HG03520 (cell line): Measurements from ENCODE around the gene RTP1.
"Not testable (repeated sequence)": the region's sequence is repeated elsewhere in the genome, so short reads cannot be mapped to it uniquely, and the experiment has no call there.

Source experiments
- ATAC-seq: cut with Tn5 transposase; IDR thresholded peaks from one replicate; pipeline ENCODE4 v1.9.1; 2021; ENCODE audit warnings: mild to moderate bottlenecking, moderate library complexity; ENCODE audit not compliant: unreplicated experiment

Gene RTP1, protein sequence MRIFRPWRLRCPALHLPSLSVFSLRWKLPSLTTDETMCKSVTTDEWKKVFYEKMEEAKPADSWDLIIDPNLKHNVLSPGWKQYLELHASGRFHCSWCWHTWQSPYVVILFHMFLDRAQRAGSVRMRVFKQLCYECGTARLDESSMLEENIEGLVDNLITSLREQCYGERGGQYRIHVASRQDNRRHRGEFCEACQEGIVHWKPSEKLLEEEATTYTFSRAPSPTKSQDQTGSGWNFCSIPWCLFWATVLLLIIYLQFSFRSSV

DNA sequence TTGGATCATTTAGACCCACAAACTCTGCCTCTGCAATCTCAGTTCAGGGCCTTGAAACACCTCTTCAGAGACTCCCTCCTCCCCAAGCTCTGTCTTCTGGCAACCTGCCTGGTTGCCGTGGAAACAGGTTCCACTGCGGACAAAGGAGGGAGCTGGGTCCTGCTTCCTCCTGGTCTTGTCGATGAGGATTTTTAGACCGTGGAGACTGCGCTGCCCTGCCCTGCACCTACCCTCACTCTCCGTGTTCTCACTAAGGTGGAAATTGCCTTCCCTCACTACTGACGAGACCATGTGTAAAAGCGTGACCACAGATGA is at the start of gene RTP1:
Gene RTP1, plus strand, starts transcription at position 152 of the 315 bp plus-strand sequence. Its CDS starts 30 bp downstream, at position 182.
- no peak for ATAC-seq

GRCh38 chr3:187150186-187150585 is 47.1 kb upstream of the RTP1 start:
- no peak for ATAC-seq

DNA sequence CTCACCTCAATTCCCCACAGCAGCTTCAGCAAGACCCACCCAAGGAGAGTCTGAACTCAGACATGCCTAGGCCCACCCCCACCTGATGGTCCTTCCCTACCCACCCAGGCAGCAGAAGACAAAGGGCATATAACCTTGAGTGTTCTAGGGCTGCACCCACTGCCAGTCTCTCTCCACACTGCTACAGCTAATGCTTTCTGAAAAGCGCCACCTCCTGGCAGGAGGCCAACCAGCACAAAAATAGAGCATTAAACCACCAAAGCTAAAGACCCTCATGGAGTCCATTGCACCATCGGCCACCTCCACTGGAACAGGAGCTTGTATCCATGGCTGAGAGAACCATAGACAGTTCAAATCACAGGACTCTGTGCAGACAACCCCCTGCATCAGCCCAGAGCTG is 46.7 kb upstream of the RTP1 start:
- ATAC-seq: no peak

- no peak for ATAC-seq
These were observed 35.7 kb upstream of the RTP1 start for GRCh38 chr3:187161556-187161955.

- no peak for ATAC-seq
These were observed 34.9 kb upstream of the RTP1 start for GRCh38 chr3:187162265-187162953.

GRCh38 chr3:187165144-187165543 is 32.1 kb upstream of the RTP1 start:
- no peak for ATAC-seq

DNA sequence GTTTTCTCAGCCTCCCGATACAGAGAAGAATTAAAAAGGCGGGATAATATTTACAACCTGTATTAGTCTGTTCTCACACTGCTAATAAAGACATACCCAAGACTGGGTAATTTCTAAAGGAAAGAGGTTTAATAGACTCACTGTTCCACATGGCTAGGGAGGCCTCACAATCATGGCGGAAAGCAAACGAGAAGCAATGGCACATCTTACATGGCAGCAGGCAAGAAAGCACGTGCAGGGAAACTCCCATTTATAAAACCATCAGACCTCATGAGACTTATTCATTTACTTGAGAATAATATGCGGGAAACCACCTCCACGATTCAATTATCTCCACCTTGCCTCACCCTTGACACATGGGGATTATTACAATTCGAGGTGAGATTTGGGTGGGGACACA is 30.5 kb upstream of the RTP1 start:
- ATAC-seq: no peak

DNA sequence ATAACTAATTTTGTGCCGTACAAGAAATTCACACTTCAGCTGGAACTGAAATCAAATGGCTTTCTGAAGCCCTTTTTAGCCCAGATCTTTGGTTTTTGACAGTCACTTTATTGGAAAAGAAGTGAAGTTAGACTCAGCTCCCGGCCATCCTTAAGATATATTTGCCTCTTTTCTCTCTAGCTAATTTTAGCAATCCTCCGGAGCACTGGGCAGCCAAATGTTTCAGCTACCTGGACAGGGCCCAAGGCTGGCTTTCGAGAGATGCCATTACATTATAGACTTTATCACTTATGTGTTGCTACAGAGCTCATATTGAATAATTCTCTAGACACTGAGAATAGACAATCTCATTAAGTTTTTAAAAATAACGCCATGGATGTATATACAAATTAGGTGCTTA is 29.5 kb upstream of the RTP1 start:
- no peak for ATAC-seq

DNA sequence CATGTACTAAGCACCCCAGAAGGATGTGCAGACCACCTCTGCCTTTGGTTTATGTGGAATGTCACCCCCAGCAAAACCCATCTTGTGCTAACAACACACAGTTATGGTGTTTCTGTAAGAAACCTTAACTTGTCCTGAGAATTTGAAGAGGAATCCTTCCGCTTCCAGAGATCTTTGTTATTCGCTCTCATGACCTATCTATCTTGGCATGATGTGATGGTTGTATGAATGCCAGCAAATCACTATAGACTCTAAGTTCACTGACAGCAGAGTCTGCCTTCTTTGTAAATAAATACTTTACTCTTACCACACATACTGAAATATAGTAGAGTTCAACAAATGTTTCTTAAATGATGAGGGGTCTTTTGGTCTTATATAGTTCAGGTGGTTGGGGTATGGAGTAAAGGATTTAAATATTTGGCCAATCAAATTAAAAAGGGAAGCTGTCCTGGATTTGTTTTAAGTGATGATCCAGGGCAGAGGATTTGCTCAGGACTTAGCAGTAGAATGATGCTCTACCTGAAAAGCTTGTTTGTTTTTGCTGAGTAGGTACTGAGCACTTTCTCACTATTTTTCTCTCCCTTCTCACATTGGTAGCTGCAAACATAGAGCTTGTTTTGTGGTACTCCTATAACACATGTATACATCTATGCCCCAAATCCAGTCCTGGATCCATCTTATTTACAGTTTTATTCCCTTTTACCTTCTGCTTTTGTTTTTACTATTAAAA is 27.9 kb upstream of the RTP1 start:
- no peak for ATAC-seq

- not testable (repeated sequence) for ATAC-seq
These were observed 26.4 kb upstream of the RTP1 start for GRCh38 chr3:187170911-187171310.

GRCh38 chr3:187172929-187173328 is 24.4 kb upstream of the RTP1 start:
- ATAC-seq: no peak

GRCh38 chr3:187181454-187182170 is 15.7 kb upstream of the RTP1 start:
- no peak for ATAC-seq

DNA sequence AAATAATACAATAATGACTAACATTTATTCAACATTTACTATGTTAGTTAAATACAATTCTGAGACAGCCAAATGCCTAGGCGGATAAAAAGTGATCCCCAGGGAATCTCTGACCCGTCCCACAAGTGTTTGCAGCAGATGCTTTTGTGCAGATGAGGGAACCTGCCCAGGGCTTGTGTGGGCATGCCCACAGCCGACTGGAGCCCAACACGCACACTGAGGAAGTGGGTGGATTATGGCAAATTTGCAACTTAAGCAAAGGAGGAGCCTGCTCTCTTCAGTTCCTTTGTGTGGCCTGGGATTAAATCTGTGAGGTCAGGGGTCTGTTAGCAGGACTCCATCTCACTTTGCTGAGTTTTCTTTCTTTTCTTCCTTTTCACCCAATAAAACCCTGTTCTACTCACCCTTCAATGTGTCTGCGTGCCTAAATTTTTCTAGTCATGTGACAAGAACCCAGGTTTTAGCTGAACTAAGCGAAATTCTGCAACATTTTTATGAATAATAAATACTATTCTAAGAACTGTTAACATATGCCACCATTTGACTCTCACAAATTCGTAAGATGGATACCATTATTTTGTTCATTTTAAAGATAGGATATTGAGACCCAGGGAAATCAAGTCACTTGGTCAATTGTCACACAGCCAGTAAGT is 13.9 kb upstream of the RTP1 start:
- no peak for ATAC-seq

GRCh38 chr3:187183903-187184302 is 13.4 kb upstream of the RTP1 start:
- no peak for ATAC-seq

DNA sequence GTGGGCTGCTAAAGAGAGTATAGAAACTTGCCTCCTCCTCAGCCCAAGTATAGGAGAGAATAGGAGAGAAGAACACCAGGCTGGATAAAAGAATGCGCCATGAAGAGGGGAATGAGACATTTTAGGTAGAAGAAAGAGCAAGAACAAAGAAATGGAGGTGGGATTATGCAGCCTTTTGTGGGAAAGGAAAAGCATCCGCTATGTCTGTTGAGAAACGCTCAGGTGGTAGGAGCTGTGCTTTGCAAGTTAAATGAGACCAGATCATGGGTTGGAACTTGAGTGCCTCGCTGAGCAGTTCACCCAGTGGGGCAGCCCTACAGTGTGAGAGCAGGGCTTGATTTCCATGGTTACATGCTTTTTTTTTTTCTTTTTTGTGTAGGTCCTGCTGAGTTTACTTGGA is 11.5 kb upstream of the RTP1 start:
- no peak for ATAC-seq

DNA sequence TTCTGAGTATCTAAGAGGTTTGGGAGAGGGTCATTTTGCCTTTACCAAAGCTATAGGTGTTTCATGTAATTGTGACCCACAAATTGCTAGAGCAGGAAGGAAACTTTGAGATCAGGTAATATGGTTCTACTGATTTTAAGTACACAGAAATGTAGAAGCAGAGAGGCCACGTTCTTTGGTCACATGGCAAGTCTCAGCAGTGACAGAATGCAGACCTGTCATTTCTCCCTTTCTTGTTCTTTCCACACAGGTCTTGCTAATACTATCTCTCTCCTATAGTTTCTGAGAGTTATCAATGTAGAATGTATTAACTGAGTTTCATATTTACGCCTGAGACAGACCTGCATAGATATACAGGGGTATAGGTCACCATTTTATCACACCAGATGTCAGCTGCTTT is 10.9 kb upstream of the RTP1 start:
- ATAC-seq: peak; percentile 26

DNA sequence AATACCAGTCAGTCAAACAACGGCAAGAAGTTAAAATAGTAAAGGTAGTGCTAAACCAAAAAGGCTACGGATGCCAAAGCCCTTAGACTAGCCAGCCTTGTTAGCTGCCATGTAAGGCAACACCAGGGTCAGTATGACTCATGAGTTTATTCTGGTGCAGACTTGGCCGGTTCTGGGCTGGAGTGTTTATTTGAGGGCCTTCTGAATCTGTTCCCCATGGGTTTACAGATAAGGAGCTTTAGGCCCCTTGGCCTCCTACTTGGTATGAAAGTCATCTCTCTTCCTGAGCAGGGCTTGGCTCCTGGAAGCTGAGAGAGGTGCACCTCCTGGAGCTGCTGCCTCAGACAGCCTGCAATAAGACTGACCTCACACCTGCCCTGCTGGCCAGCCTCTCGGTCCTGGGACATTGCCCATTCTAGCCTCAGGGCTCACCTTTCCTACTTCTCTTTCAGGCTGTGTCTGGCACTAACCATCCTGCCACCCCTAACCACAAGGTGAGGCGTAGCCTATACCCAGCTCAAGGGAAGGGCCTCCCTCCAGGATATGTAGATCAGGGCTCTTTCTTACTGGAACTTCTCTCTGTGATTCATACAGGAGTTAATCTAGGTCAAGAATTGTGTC is 10.4 kb upstream of the RTP1 start:
- peak; percentile 33 for ATAC-seq

DNA sequence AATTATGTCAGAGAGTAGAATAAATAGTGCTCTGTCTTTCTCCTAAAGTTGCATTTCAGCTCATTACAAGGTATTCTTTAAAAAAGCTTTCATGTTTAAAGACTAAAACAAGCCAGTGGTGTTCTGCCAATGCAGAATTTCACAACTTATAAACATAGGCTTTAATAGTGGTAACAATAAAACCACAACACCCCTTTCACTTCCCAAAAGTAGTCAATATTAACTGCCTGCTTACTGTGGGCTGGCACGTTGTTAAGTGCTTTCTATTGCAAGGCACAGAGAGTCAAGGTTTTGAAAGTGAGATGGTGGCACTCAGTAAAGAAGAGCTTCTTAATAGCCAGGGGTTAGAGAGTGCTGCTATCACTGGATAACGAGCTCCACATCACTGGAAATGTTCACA is 8.4 kb upstream of the RTP1 start:
- ATAC-seq: no peak

- ATAC-seq: no peak
These were observed 6.0 kb upstream of the RTP1 start for GRCh38 chr3:187191271-187191670.

DNA sequence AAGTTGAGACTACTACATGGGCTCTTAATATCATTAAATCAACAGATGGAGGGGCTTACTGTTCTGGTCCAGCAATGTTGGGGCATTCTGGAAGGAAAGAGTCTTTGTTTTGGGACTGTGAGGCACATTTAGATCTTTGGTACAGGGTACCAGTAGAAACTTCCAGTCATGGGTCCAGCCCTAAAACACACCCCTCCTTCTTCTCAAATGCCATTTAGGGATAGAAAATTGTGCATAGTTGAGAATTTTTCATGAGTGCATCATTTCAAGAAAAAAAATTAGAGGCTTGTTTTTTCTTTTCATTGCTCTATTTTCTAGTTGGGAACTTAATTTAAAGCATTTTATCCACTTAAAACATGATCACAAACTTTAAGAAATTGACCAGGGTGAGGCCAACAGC is 4.1 kb upstream of the RTP1 start:
- ATAC-seq: no peak
